Endothelial cell of umbilical vein (primary cell): Measurements from ENCODE around the gene POLRMT. TPM values are rescaled to one million over a fixed set of nuclear protein-coding genes. Genes with fewer than 3 reads are reported as not detected.

Experiments
- BruUV-seq: library from RNA; stranded (reverse); fragments of 400-500 nt; replicated peaks from 2 replicates; lab custom pipeline; 2021; lab: Mats Ljungman, UMichigan
- CTCF ChIA-PET: fragments of 300-600, 350-600 bp; sonication (Branson Sonifier 250); formaldehyde crosslinking; loops from one replicate; lab custom pipeline; 2021; ENCODE audit warnings: antibody characterized with exemption, inconsistent platforms; lab: Charles Lee
- POLR2A ChIA-PET: fragments of 300-600, 350-600 bp; sonication (Branson Sonifier 250); formaldehyde crosslinking; loops from one replicate; lab custom pipeline; 2021; ENCODE audit warnings: antibody characterized with exemption, inconsistent platforms; lab: Charles Lee
- DNase-seq: peaks from one replicate; pipeline ENCODE4 v3.0.0-alpha.2; 2011; ENCODE audit warnings: low read depth, low spot score
- FAIRE-seq: peaks from 2 replicates; lab custom pipeline; 2011; peaks lifted over from hg19 to GRCh38; lab: Jason Lieb, UNC
- H2AFZ ChIP-seq: 2 replicates; pipeline ENCODE4 v1.6.0; 2012; ENCODE audit warnings: low read depth, low read length, control low read depth, inconsistent platforms
- H3K27ac ChIP-seq: 2 replicates; pipeline ENCODE4 v1.5.1; 2011; ENCODE audit warnings: low read depth, mild to moderate bottlenecking, control low read depth, low read length, moderate library complexity; ENCODE audit not compliant: insufficient read depth
- H3K27me3 ChIP-seq, 2 experiments: 2 replicates each; pipeline versions ENCODE4 v1.6.0 to v1.6.1; 2011; ENCODE audit warnings: low read length in 2 of 2, mixed read lengths in 1 of 2; ENCODE audit not compliant: control insufficient read depth in 2 of 2, insufficient read depth in 2 of 2
- H3K36me3 ChIP-seq, 2 experiments: 2 replicates in 1 of 2; 3 replicates in 1 of 2; pipeline ENCODE4 v1.5.1; 2011; ENCODE audit warnings: low read length in 2 of 2, mild to moderate bottlenecking in 1 of 2, moderate library complexity in 1 of 2; ENCODE audit not compliant: control insufficient read depth in 2 of 2, insufficient read depth in 2 of 2; ENCODE audit errors: extremely low read depth in 1 of 2
- H3K4me1 ChIP-seq: 3 replicates; pipeline ENCODE4 v1.5.1; 2011; ENCODE audit warnings: mild to moderate bottlenecking, low read length; ENCODE audit not compliant: control insufficient read depth, insufficient read depth; ENCODE audit errors: extremely low read depth
- H3K4me2 ChIP-seq: 2 replicates; pipeline ENCODE4 v1.6.1; 2011; ENCODE audit warnings: low read length, control low read depth, mixed read lengths; ENCODE audit not compliant: insufficient read depth
- H3K4me3 ChIP-seq, 3 experiments: fragments of 200-600 bp in 1 of 3; sonication (generic), shearing (Covaris generic) in 1 of 3; replicated peaks in 1 of 3; 2 replicates each; pipeline ENCODE4 v1.5.1; 2011 to 2016; ENCODE audit warnings: control low read depth in 3 of 3, low read length in 3 of 3, mild to moderate bottlenecking in 2 of 3, inconsistent platforms in 1 of 3, low read depth in 1 of 3, moderate library complexity in 1 of 3; ENCODE audit not compliant: insufficient read depth in 1 of 3
- H3K79me2 ChIP-seq: 2 replicates; pipeline ENCODE4 v1.6.0; 2012; ENCODE audit warnings: low read length, inconsistent platforms; ENCODE audit not compliant: control insufficient read depth, insufficient read depth
- H3K9ac ChIP-seq: replicated peaks from 2 replicates; pipeline ENCODE3; 2011; ENCODE audit warnings: low read length, control low read depth; ENCODE audit not compliant: insufficient read depth; ENCODE audit errors: extremely low read depth
- H3K9me1 ChIP-seq: replicated peaks from 3 replicates; pipeline ENCODE4 v1.6.0; 2011; ENCODE audit warnings: mild to moderate bottlenecking, low read length; ENCODE audit not compliant: control insufficient read depth, insufficient read depth; ENCODE audit errors: extremely low read depth
- H3K9me3 ChIP-seq: replicated peaks from 2 replicates; pipeline ENCODE4 v1.5.1; 2012; ENCODE audit warnings: low read length, inconsistent platforms; ENCODE audit not compliant: control insufficient read depth, insufficient read depth
- H4K20me1 ChIP-seq: replicated peaks from 2 replicates; pipeline ENCODE3; 2011; ENCODE audit warnings: mild to moderate bottlenecking, low read length; ENCODE audit not compliant: control insufficient read depth, insufficient read depth; ENCODE audit errors: extremely low read depth
- CTCF ChIP-seq, 2 donors: IDR thresholded peaks; 1 replicate in 1 of 2; 2 replicates in 1 of 2; pipeline ENCODE4 v1.5.1; 2011; ENCODE audit warnings: low read length in 2 of 2, mild to moderate bottlenecking in 2 of 2, moderate library complexity in 2 of 2, control low read depth in 1 of 2, inconsistent platforms in 1 of 2, low read depth in 1 of 2; ENCODE audit not compliant: insufficient read depth in 1 of 2; ENCODE audit errors: extremely low read depth in 1 of 2
- EZH2 ChIP-seq: IDR thresholded peaks from 2 replicates; pipeline ENCODE4 v1.6.1; 2012; ENCODE audit warnings: borderline replicate concordance, low read depth, mild to moderate bottlenecking, moderate library complexity, low read length, inconsistent platforms; ENCODE audit not compliant: severe bottlenecking
- FOS ChIP-seq: IDR thresholded peaks from 2 replicates; pipeline ENCODE4 v1.6.1; 2011; ENCODE audit warnings: mild to moderate bottlenecking, low read length, moderate library complexity, borderline replicate concordance; ENCODE audit not compliant: insufficient read depth
- GATA2 ChIP-seq: IDR thresholded peaks from 2 replicates; pipeline ENCODE4 v1.7.0; 2011; ENCODE audit warnings: low read depth, mild to moderate bottlenecking, moderate library complexity, mixed read lengths, low read length; ENCODE audit not compliant: insufficient read length, insufficient read depth
- JUN ChIP-seq: IDR thresholded peaks from 2 replicates; pipeline ENCODE4 v1.6.1; 2011; ENCODE audit warnings: borderline replicate concordance, low read depth; ENCODE audit not compliant: insufficient read length, insufficient read depth
- MAX ChIP-seq: IDR thresholded peaks from 2 replicates; pipeline ENCODE4 v1.6.1; 2011; ENCODE audit not compliant: insufficient read depth, insufficient read length
- MYC ChIP-seq: IDR thresholded peaks from one replicate; pipeline ENCODE4 v1.6.1; 2011; ENCODE audit warnings: mild to moderate bottlenecking, low read depth, low read length
- POLR2A ChIP-seq: IDR thresholded peaks from 2 replicates; pipeline ENCODE4 v1.6.1; 2012; ENCODE audit warnings: low read depth, mild to moderate bottlenecking, control low read depth, low read length
- POLR2AphosphoS5 ChIP-seq: IDR thresholded peaks from 2 replicates; pipeline ENCODE4 v1.6.1; 2012; ENCODE audit warnings: low read depth, mild to moderate bottlenecking, control low read depth, low read length, moderate library complexity; ENCODE audit not compliant: insufficient read depth
- dilution Hi-C: fragments of 300-500 bp; cut with MboI; formaldehyde crosslinking; loops from one replicate; pipeline ENCODE4 v1.15.0; 2019; ENCODE audit warnings: low sequenced_read_pairs; ENCODE audit not compliant: extremely low pct_ligation_motif_present
- intact Hi-C: fragments of 100-400 bp; cut with micrococcal nuclease; formaldehyde crosslinking; loops from one replicate; pipeline ENCODE4 v1.10.0; 2022
- polyA plus RNA-seq, 4 experiments: library from polyadenylated mRNA; depleted of rRNA in 3 of 4; stranded (reverse) in 3 of 4; unstranded in 1 of 4; fragments of >200 nt; gene quantifications; 2 replicates each; pipeline versions ENCODE4 v1.2.1 to v1.2.3, GENCODE V29; 2011 to 2012; ENCODE audit warnings: missing spikeins in 1 of 4
- total RNA-seq: library from RNA; stranded (reverse); gene quantifications from 2 replicates; pipeline ENCODE4 v1.2.3, GENCODE V29; 2021

The POLRMT gene
- total and polyA plus RNA-seq, 2 donors (not counting 3 experiments of a cell fraction or from before 2014, with no cell fraction given): 38.9 to 50.6 TPM

GRCh38 chr19:577439-578392, 55.6 kb downstream of the POLRMT start:
- H3K4me2 ChIP-seq: no peak overlapping the region
- DNase-seq (no peak), FAIRE-seq (no peak)
- H3K9ac ChIP-seq: no peak overlapping the region
- no peak for TF ChIP-seq FOS
- ChIA-PET POLR2A (no interaction called here), CTCF (interaction anchor here (0.8 to 2.2 kb wide), 3 partner anchors 8 to 156 kb away, joined by 3 to 8 read pairs (median 4); no protein-coding TSS in a partner anchor)
- BruUV-seq: no TSS peak
- H2AFZ ChIP-seq: no peak overlapping the region
- no peaks in the 10 kb centered on the region for H3K27me3 ChIP-seq
- no peak overlapping the region for H3K27ac ChIP-seq
- H3K4me3 ChIP-seq: no peak overlapping the region
- H3K9me1 ChIP-seq: no peaks in the 10 kb centered on the region
- intact Hi-C loops: no loop called here
- peaks cover 2% of the 10 kb centered on the region for H4K20me1 ChIP-seq
- H3K79me2 ChIP-seq: peaks cover 73% of the 10 kb centered on the region
- H3K36me3 ChIP-seq: peaks cover 5 to 26% of the 10 kb centered on the region in 2 experiments
- dilution Hi-C loops: no loop called here
- H3K4me1 ChIP-seq: peaks cover 20% of the 10 kb centered on the region
- H3K9me3 ChIP-seq: no peaks in the 10 kb centered on the region

- no peaks in the 10 kb centered on the region for H3K27me3 ChIP-seq
- dilution Hi-C loops: no loop called here
- H3K36me3 ChIP-seq: peaks cover 5 to 24% of the 10 kb centered on the region in 2 experiments
- POLR2A ChIA-PET: interaction anchor here (1.0 kb wide), 1 partner anchor 7 kb away, joined by 4 read pairs; no protein-coding TSS in a partner anchor
- no peak for TF ChIP-seq CTCF (IDR thresholded peaks at IDR 0.05; ENCODE audit: extremely low read depth in 1 of 2, insufficient read depth in 1 of 2, low read depth in 1 of 2, low read length in 2 of 2)
- no peak for TF ChIP-seq GATA2
- TF ChIP-seq JUN: no peak
- no peak for TF ChIP-seq MYC
- TF ChIP-seq POLR2AphosphoS5: no peak
- no peak for TF ChIP-seq MAX
- no peak for TF ChIP-seq FOS
- no peak for TF ChIP-seq EZH2
- no peak for TF ChIP-seq POLR2A
- DNase-seq: no peak
- no peak overlapping the region for H3K27ac ChIP-seq
- intact Hi-C loops: no loop called here
- H3K79me2 ChIP-seq: peaks cover 75% of the 10 kb centered on the region
- H3K9me1 ChIP-seq: no peaks in the 10 kb centered on the region
- no TSS peak for BruUV-seq
- no peaks in the 10 kb centered on the region for H3K9me3 ChIP-seq
- no peak overlapping the region for H3K4me3 ChIP-seq
- no peak overlapping the region for H3K4me2 ChIP-seq
- CTCF ChIA-PET: interaction anchor here (0.7 to 2.6 kb wide), 7 partner anchors 7 to 157 kb away, joined by 3 to 21 read pairs (median 4); no protein-coding TSS in a partner anchor
- H3K4me1 ChIP-seq: peaks cover 20% of the 10 kb centered on the region
- no peak overlapping the region for H3K9ac ChIP-seq
- H4K20me1 ChIP-seq: peaks cover 2% of the 10 kb centered on the region
- no peak overlapping the region for H2AFZ ChIP-seq
- no peak for FAIRE-seq
These were observed 56.4 kb downstream of the POLRMT start for GRCh38 chr19:576768-577438.
